GM23248 (cell line): ENCODE data around the gene MYLK2. TPM values are rescaled to one million over a fixed set of nuclear protein-coding genes. Genes with fewer than 3 reads are reported as not detected.

Experiments used
- DNase-seq: peaks from one replicate; pipeline ENCODE4 v3.0.0-alpha.2; 2015
- H2AFZ ChIP-seq: fragments of 200-600 bp; sonication (generic); 2 replicates; pipeline ENCODE4 v1.6.1; 2016; ENCODE audit warnings: antibody characterized with exemption
- H3F3A ChIP-seq: fragments of 200-600 bp; sonication (generic); 2 replicates; pipeline ENCODE4 v1.6.1; 2016; ENCODE audit warnings: mild to moderate bottlenecking, antibody characterized with exemption, mixed run types; ENCODE audit not compliant: insufficient read depth
- H3K27ac ChIP-seq: fragments of 200-600 bp; sonication (generic); 2 replicates; pipeline ENCODE4 v1.5.1; 2016; ENCODE audit warnings: mild to moderate bottlenecking
- H3K27me3 ChIP-seq: fragments of 200-600 bp; sonication (generic); replicated peaks from 2 replicates; pipeline ENCODE4 v1.6.1; 2016; ENCODE audit warnings: mild to moderate bottlenecking; ENCODE audit not compliant: insufficient read depth
- H3K36me3 ChIP-seq: fragments of 200-600 bp; sonication (generic); 2 replicates; pipeline ENCODE4 v1.6.1; 2016; ENCODE audit warnings: low read depth, mild to moderate bottlenecking
- H3K4me1 ChIP-seq: fragments of 200-600 bp; sonication (generic); 2 replicates; pipeline ENCODE4 v1.6.1; 2016; ENCODE audit warnings: mild to moderate bottlenecking; ENCODE audit not compliant: insufficient read depth
- H3K4me2 ChIP-seq: fragments of 200-600 bp; sonication (generic); one replicate; pipeline ENCODE4 v1.6.1; 2016; ENCODE audit warnings: mild to moderate bottlenecking; ENCODE audit not compliant: unreplicated experiment
- H3K4me3 ChIP-seq: fragments of 200-600 bp; sonication (generic); 2 replicates; pipeline ENCODE4 v1.5.1; 2016; ENCODE audit warnings: mild to moderate bottlenecking
- H3K79me2 ChIP-seq: fragments of 200-600 bp; sonication (generic); 2 replicates; pipeline ENCODE4 v1.6.1; 2016; ENCODE audit warnings: mild to moderate bottlenecking; ENCODE audit not compliant: insufficient read depth
- H3K9ac ChIP-seq: fragments of 200-600 bp; sonication (generic); 2 replicates; pipeline ENCODE4 v1.6.1; 2016; ENCODE audit warnings: mild to moderate bottlenecking
- H3K9me2 ChIP-seq: fragments of 200-600 bp; sonication (generic); 2 replicates; pipeline ENCODE4 v1.6.1; 2016; ENCODE audit warnings: mixed run types, mild to moderate bottlenecking, moderate library complexity; ENCODE audit not compliant: insufficient read depth
- H3K9me3 ChIP-seq: fragments of 200-600 bp; sonication (generic); one replicate; pipeline ENCODE4 v1.6.1; 2017; ENCODE audit warnings: low read depth
- H4K20me1 ChIP-seq: fragments of 200-600 bp; sonication (generic); 2 replicates; pipeline ENCODE4 v1.6.0; 2016; ENCODE audit not compliant: insufficient read depth
- EZH2 ChIP-seq: fragments of 200-600 bp; sonication (generic); IDR thresholded peaks from 2 replicates; pipeline ENCODE4 v1.6.1; 2018; ENCODE audit warnings: antibody characterized with exemption, mild to moderate bottlenecking; ENCODE audit not compliant: insufficient read depth, poor library complexity, severe bottlenecking
- EZH2phosphoT487 ChIP-seq: fragments of 200-600 bp; sonication (generic); IDR thresholded peaks from 2 replicates; pipeline ENCODE4 v1.6.1; 2018; ENCODE audit warnings: antibody characterized with exemption, moderate library complexity, mild to moderate bottlenecking, low read depth; ENCODE audit not compliant: insufficient read depth
- WGBS, 2 experiments: methylation state at CpG; one replicate each; pipeline ENCODE4 v1.1.6; 2015 to 2017; ENCODE audit warnings: low lambda C conversion rate in 2 of 2, low coverage in 1 of 2; ENCODE audit errors: missing lambda C conversion rate in 2 of 2; 5-methylcytosine and 5-hydroxymethylcytosine counted together
- in situ Hi-C: fragments of 300-500 bp; cut with MboI; formaldehyde crosslinking; loops from 2 replicates; pipeline ENCODE4 v1.15.0; 2020
- polyA plus RNA-seq: library from polyadenylated mRNA; unstranded; fragments of >200 nt; fragmentation: Nextera tagmentation; extraction: Ambion mirVana; gene quantifications from 2 replicates; pipeline ENCODE4 v1.2.1, GENCODE V29; 2016
- total RNA-seq: library from RNA; depleted of rRNA; stranded (reverse); fragments of >200 nt; shearing (Covaris generic); gene quantifications from 2 replicates; pipeline ENCODE4 v1.2.3, GENCODE V29; 2014

MYLK2 gene
- total and polyA plus RNA-seq, 2 experiments from 2014 or later = not detected

GRCh38 chr20:31780839-31781238 lies 38.3 kb upstream of the MYLK2 start:
- Histone ChIP-seq H3K4me1 (0 out of 2 replicates have a peak, but pooled peaks cover 5% of the 10 kb centered on the region), H3F3A (no peaks in the 10 kb centered on the region), H3K36me3 (peaks cover 15% of the 10 kb centered on the region; the same call in 1 of the 2 replicates), H3K4me3 (no peak overlapping the region), H2AFZ (no peak overlapping the region), H3K79me2 (no peaks in the 10 kb centered on the region; the same call in 1 of the 2 replicates), H3K9ac (no peak overlapping the region), H3K27ac (no peak overlapping the region), H3K9me2 (no peaks in the 10 kb centered on the region), H4K20me1 (no peaks in the 10 kb centered on the region), H3K9me3 (no peaks in the 10 kb centered on the region), H3K27me3 (no peaks in the 10 kb centered on the region), H3K4me2 (no peak overlapping the region)
- in situ Hi-C loops = no loop called here
- WGBS, 2 experiments = 98 to 100% methylated on average over 2 of the region's 2 CpGs
- no peak for TF ChIP-seq EZH2
- TF ChIP-seq EZH2phosphoT487 = no peak
- no peak for DNase-seq

GRCh38 chr20:31781945-31782344 lies 37.2 kb upstream of the MYLK2 start:
- TF ChIP-seq EZH2 = no peak
- TF ChIP-seq EZH2phosphoT487 = no peak
- no peak overlapping the region for H2AFZ ChIP-seq
- no peaks in the 10 kb centered on the region; the same call in 1 of the 2 replicates for H3K79me2 ChIP-seq
- no peak overlapping the region for H3K9ac ChIP-seq
- H3K9me3 ChIP-seq = no peaks in the 10 kb centered on the region
- H3K4me1 ChIP-seq = 0 out of 2 replicates have a peak, but pooled peaks cover 5% of the 10 kb centered on the region
- in situ Hi-C loops = no loop called here
- H3K9me2 ChIP-seq = no peaks in the 10 kb centered on the region
- no peaks in the 10 kb centered on the region for H3K27me3 ChIP-seq
- H3K4me2 ChIP-seq = no peak overlapping the region
- no peak overlapping the region for H3K4me3 ChIP-seq
- no peak overlapping the region for H3K27ac ChIP-seq
- H3K36me3 ChIP-seq = peaks cover 15% of the 10 kb centered on the region; the same call in 1 of the 2 replicates
- 96 to 100% methylated on average over 4 of the region's 4 CpGs for WGBS, 2 experiments
- no peaks in the 10 kb centered on the region for H3F3A ChIP-seq
- no peak for DNase-seq
- no peaks in the 10 kb centered on the region for H4K20me1 ChIP-seq

- Histone ChIP-seq H3K4me3 (no peak overlapping the region), H3K4me1 (peaks cover 17% of the 10 kb centered on the region), H3K9me2 (no peaks in the 10 kb centered on the region), H3K27ac (no peak overlapping the region), H4K20me1 (no peaks in the 10 kb centered on the region), H3K9me3 (no peaks in the 10 kb centered on the region), H3F3A (peaks cover 8% of the 10 kb centered on the region; the same call in 1 of the 2 replicates), H2AFZ (no peak overlapping the region), H3K9ac (no peak overlapping the region), H3K79me2 (no peaks in the 10 kb centered on the region; the same call in 1 of the 2 replicates), H3K27me3 (no peaks in the 10 kb centered on the region), H3K36me3 (peaks cover 11% of the 10 kb centered on the region; the same call in 1 of the 2 replicates), H3K4me2 (no peak overlapping the region)
- DNase-seq = no peak
- WGBS, 2 experiments = 96 to 98% methylated on average over 7 of the region's 7 CpGs
- in situ Hi-C loops = no loop called here
- TF ChIP-seq EZH2phosphoT487 (no peak), EZH2 (no peak)
Observed at GRCh38 chr20:31784354-31785044, 34.7 kb upstream of the MYLK2 start.

DNA sequence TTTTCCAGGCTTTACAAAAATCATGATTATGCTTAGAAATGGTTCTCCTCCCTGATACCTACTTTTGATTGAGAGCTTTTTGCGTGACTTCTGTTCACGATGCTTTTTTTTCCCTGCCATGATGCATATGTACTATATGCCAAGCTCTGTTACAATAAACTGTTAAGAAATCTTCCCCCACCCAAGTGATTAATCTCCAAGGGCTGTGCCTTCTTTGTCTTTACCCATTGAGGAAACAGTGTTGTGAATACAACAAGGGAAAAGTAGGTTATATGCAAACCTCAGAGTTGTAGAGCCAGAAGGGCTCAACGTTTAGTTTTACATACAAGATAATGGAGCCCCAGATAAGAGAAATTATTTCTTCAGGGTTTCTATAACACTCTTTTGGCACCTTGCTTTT lies 34.1 kb upstream of the MYLK2 start:
- no peak overlapping the region for H3K9ac ChIP-seq
- no peaks in the 10 kb centered on the region for H3K27me3 ChIP-seq
- H3K4me2 ChIP-seq = no peak overlapping the region
- no peak overlapping the region for H3K27ac ChIP-seq
- DNase-seq = peak; percentile 12
- no peak overlapping the region for H2AFZ ChIP-seq
- H3K4me1 ChIP-seq = peaks cover 23% of the 10 kb centered on the region
- H3K4me3 ChIP-seq = no peak overlapping the region
- H3K36me3 ChIP-seq = peaks cover 11% of the 10 kb centered on the region; the same call in 1 of the 2 replicates
- no peaks in the 10 kb centered on the region for H3K9me3 ChIP-seq
- in situ Hi-C loops = no loop called here
- TF ChIP-seq EZH2 = no peak
- no peak for TF ChIP-seq EZH2phosphoT487
- no peaks in the 10 kb centered on the region; the same call in 1 of the 2 replicates for H3K79me2 ChIP-seq
- H4K20me1 ChIP-seq = no peaks in the 10 kb centered on the region
- 80 to 88% methylated on average over 3 of the region's 3 CpGs for WGBS, 2 experiments
- H3K9me2 ChIP-seq = no peaks in the 10 kb centered on the region
- H3F3A ChIP-seq = peaks cover 10% of the 10 kb centered on the region; the same call in 1 of the 2 replicates
